Adrenal gland (tissue), 12 donors: Measurements from ENCODE around the gene CLMN. TPM values are rescaled to one million over a fixed set of nuclear protein-coding genes. Genes with fewer than 3 reads are reported as not detected.

Experiments used
- DNase-seq, 7 donors: peaks; one replicate each; pipeline ENCODE4 v3.0.0-alpha.2; 2019 to 2020
- H3K27ac ChIP-seq, 5 donors: fragments of 200-600 bp; sonication (generic) in 4 of 5; 1 replicate in 3 of 5; 2 replicates in 2 of 5; pipeline versions ENCODE4 v1.5.1 to v1.8.0; 2016 to 2020; ENCODE audit warnings: mild to moderate bottlenecking in 1 of 5
- H3K27me3 ChIP-seq: fragments of 200-600 bp; 2 replicates; pipeline ENCODE4 v1.8.0; 2021
- H3K36me3 ChIP-seq, 2 donors: fragments of 200-600 bp; replicated peaks in 1 of 2; 1 replicate in 1 of 2; 2 replicates in 1 of 2; pipeline versions ENCODE4 v1.5.1 to v1.8.0; 2018 to 2022
- H3K4me1 ChIP-seq, 2 donors: fragments of 200-600 bp; replicated peaks in 1 of 2; 1 replicate in 1 of 2; 2 replicates in 1 of 2; pipeline versions ENCODE4 v1.5.1 to v1.8.0; 2018 to 2021
- H3K4me3 ChIP-seq, 4 donors: fragments of 200-600 bp; sonication (generic) in 3 of 4; one replicate each; pipeline ENCODE4 v1.5.1; 2016 to 2018
- H3K9me3 ChIP-seq, 3 donors: fragments of 200-600 bp; sonication (generic) in 1 of 3; replicated peaks in 1 of 3; 1 replicate in 2 of 3; 2 replicates in 1 of 3; pipeline versions ENCODE4 v1.5.1 to v1.8.0; 2016 to 2021
- POLR2A ChIP-seq, 2 donors: fragments of 450-650 bp; IDR thresholded peaks; one replicate each; pipeline ENCODE4 v1.6.1; 2017; ENCODE audit warnings: antibody characterized with exemption in 2 of 2, mild to moderate bottlenecking in 2 of 2, moderate library complexity in 1 of 2
- WGBS, 4 donors: extraction: QIAGEN DNeasy Blood & Tissue Kit in 2 of 4; methylation state at CpG; one replicate each; pipeline versions ENCODE4 v1.1.5 to v1.1.7; 2013 to 2017; 5-methylcytosine and 5-hydroxymethylcytosine counted together
- intact Hi-C, 2 donors: fragments of 100-400 bp; cut with DNase I; formaldehyde crosslinking; loops; one replicate each; pipeline versions ENCODE4 v1.14.1 to v1.15.0; 2022 to 2023
- polyA plus RNA-seq, 3 donors: library from polyadenylated mRNA; stranded (reverse); fragments of 200-250 nt in 2 of 3; fragments of 350-450 nt in 1 of 3; fragmentation: Illumina TruSeq in 1 of 3; extraction: RNeasy Lipid Tissue Mini Kit (QIAGEN cat#74804) in 1 of 3; gene quantifications; one replicate each; pipeline ENCODE4 v1.2.3, GENCODE V29; 2013 to 2014
- total RNA-seq, 9 donors: library from RNA; depleted of rRNA in 4 of 9; stranded (reverse); fragments of >200 nt in 4 of 9; fragments of 120-200 nt in 1 of 9; fragmentation: NEBNext Ultra II Directional in 1 of 9; extraction: Animal tissue kit (Norgen Biotek cat#: 25700) in 1 of 9; gene quantifications; one replicate each; pipeline versions ENCODE4 v1.1.0 to v1.2.4, GENCODE V29; 2013 to 2023
- TF ChIP-seq, protein P1 (sequence below), 6 experiments: fragments of 450-650 bp in 4 of 6; fragments of 200-600 bp in 2 of 6; sonication (generic) in 1 of 6; IDR thresholded peaks; 1 replicate in 5 of 6; 2 replicates in 1 of 6; pipeline versions ENCODE4 v1.5.1 to v1.8.0; 2016 to 2021; ENCODE audit warnings: antibody characterized with exemption in 6 of 6, mild to moderate bottlenecking in 2 of 6, moderate library complexity in 1 of 6
- donor health status: healthy with polysubstance abuse.
- donor health status: Bipolar disorder and iron deficiency.
- donor health status: DM: yes; HTN: yes; CAD: no.
- donor health status: DM: no; HTN: no; CAD: no.
- donor health status: DM: no; HTN: no; CAD: no.
- donor health status: DM: yes; HTN: yes; CAD: no.

Gene CLMN
- total and polyA plus RNA-seq, 12 donors: 2.7 to 9.5 (median 4.9) TPM

DNA sequence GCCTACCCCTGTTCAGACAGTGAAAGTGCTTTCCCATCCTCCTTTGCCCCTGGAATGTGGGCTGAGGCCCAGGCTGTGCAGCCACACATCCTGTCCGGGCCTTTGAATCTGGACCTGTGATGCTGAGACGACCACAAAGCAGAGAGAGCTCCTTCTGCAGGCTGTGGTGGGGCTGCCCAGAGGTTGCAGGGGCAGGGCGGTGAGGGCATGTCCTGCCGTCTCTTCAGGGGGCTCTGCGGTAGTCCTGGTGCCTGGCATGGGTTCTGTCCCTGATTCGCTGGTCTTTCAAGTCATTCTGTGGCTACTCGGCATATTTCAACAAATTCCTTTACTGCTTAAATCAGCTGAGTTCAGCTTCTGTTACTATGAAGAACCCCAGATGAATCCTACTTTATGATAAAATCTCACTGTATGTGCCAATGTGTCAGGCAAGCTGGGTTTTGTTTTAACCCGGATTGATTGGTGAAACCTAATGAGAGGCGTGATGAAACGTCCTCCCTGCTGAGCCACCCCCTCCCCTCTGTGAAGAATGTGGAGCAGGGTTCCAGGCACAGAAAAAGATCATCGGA lies 99.0 kb downstream of the CLMN start:
- Histone ChIP-seq H3K27ac (peak overlapping the region in 1 of 5 donors; percentile 22), H3K4me3 (no peak overlapping the region)
- WGBS, 4 donors: 66 to 82% (median 78%) methylated on average over 10 to 11 of the region's 11 CpGs

DNA sequence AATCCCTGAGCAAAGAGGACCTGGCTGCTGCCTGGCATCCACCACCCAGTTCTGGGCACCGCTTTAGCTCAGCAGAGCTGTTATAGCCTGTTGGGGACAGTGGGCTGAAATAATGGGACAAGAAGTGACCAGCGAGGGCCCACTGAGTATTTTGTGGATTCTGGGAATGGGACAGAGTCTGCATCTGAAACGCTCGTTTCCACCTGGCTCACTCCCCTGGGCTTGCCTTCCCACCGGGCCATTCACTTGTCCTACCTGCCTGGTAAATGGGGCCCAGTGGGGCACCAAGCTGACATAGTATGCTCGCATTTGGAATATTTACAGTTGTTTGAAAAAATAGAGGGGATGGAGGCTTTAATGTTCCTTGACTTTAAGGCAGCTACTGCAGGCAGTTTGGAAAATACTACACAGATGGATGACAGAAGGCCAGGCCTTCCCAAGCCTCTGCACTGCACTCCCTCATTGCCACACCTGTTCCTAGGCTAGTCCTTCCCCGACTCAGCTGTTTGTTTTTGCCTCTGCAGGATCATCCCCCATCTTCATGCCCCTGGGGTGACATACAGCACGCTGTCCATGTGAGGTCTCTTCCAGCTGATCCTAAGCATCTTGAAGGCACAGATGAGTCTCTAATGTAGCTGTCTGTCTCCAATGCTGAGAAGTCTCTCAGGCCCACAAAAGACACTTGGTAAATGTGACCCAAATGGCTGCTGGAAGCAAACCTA lies 101.1 kb downstream of the CLMN start:
- WGBS, 4 donors: 83 to 89% (median 87%) methylated on average over 6 to 8 of the region's 8 CpGs
- no peaks in the 10 kb centered on the region for H3K4me1 ChIP-seq
- H3K27me3 ChIP-seq: no peaks in the 10 kb centered on the region
- intact Hi-C loops: no loop called here
- TF ChIP-seq, protein P1, sequence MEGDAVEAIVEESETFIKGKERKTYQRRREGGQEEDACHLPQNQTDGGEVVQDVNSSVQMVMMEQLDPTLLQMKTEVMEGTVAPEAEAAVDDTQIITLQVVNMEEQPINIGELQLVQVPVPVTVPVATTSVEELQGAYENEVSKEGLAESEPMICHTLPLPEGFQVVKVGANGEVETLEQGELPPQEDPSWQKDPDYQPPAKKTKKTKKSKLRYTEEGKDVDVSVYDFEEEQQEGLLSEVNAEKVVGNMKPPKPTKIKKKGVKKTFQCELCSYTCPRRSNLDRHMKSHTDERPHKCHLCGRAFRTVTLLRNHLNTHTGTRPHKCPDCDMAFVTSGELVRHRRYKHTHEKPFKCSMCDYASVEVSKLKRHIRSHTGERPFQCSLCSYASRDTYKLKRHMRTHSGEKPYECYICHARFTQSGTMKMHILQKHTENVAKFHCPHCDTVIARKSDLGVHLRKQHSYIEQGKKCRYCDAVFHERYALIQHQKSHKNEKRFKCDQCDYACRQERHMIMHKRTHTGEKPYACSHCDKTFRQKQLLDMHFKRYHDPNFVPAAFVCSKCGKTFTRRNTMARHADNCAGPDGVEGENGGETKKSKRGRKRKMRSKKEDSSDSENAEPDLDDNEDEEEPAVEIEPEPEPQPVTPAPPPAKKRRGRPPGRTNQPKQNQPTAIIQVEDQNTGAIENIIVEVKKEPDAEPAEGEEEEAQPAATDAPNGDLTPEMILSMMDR (IDR thresholded peaks at IDR 0.05): no peak
- no peak for TF ChIP-seq POLR2A (IDR thresholded peaks at IDR 0.05)
- no peaks in the 10 kb centered on the region for H3K36me3 ChIP-seq
- H3K9me3 ChIP-seq: no peaks in the 10 kb centered on the region
- no peak for DNase-seq
- no peak overlapping the region for H3K27ac ChIP-seq
- H3K4me3 ChIP-seq: no peak overlapping the region

More for the DNA sequence above, 99.0 kb downstream of the CLMN start:
- no peaks in the 10 kb centered on the region for H3K9me3 ChIP-seq
- no peaks in the 10 kb centered on the region for H3K27me3 ChIP-seq
- no peak for DNase-seq
- intact Hi-C loops: no loop called here
- TF ChIP-seq, protein P1 (IDR thresholded peaks at IDR 0.05): no peak
- H3K36me3 ChIP-seq: no peaks in the 10 kb centered on the region
- no peaks in the 10 kb centered on the region for H3K4me1 ChIP-seq

DNA sequence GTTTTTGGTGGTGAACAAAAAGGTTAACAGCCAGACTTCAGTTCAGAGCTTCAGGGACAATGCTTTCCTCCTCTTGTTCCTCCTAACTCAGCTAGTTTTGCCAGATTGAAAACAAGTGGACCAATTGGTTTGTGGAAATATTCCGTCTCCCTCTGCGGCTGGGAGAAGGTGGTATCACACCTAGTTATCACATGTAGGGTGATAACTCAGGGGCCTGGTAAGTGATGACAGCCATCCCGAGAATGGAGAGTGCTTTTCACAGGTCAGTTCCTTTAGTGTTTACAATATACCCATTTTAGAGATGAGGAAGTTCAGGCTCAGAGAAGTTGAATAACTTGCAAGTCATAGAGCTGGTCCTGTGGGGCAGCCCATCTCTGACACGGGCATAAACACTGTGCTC lies 101.7 kb downstream of the CLMN start:
- no peaks in the 10 kb centered on the region for H3K4me1 ChIP-seq
- H3K36me3 ChIP-seq: no peaks in the 10 kb centered on the region
- H3K9me3 ChIP-seq: no peaks in the 10 kb centered on the region
- no peak overlapping the region for H3K4me3 ChIP-seq
- 80 to 90% (median 87%) methylated on average over 3 to 4 of the region's 4 CpGs for WGBS, 4 donors
- H3K27me3 ChIP-seq: no peaks in the 10 kb centered on the region
- no peak overlapping the region for H3K27ac ChIP-seq
- TF ChIP-seq POLR2A (IDR thresholded peaks at IDR 0.05): no peak
- TF ChIP-seq, protein P1 (IDR thresholded peaks at IDR 0.05): no peak
- intact Hi-C loops: no loop called here
- DNase-seq: no peak

DNA sequence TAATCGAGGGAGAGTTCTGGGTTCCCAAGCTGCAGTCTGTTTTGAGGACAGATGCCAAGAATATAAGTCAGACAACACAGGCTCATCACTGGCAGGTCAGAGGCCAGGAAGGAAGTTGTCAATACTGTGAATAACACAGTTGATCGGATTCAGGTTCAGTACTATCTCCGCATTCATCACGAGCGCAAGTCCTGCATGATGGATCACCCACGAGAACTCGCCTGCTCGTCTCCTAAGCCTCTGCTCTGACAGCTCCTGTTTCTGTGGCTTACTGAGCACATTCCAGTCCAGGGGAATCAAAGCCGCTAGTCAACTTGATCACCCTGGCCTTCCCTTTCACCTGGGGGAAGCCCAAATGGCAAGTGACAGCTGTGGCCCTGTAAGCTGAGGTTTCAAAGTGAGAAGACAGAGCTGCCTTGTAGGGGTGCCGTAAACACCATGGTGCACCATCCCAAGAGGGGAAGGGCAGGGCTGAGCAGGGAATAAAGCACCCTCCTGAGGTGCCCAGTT lies 102.3 kb downstream of the CLMN start:
- Histone ChIP-seq H3K36me3 (no peaks in the 10 kb centered on the region), H3K4me3 (no peak overlapping the region), H3K9me3 (no peaks in the 10 kb centered on the region), H3K27me3 (no peaks in the 10 kb centered on the region), H3K27ac (no peak overlapping the region), H3K4me1 (no peaks in the 10 kb centered on the region)
- 79 to 83% (median 81%) methylated on average over 10 of the region's 10 CpGs for WGBS, 4 donors
- intact Hi-C loops: no loop called here
- TF ChIP-seq POLR2A (IDR thresholded peaks at IDR 0.05): no peak
- TF ChIP-seq, protein P1 (IDR thresholded peaks at IDR 0.05): no peak
- DNase-seq: no peak
